Esophagus squamous epithelium (tissue), 4 donors: ENCODE measurements around the gene MCEE.
"Not testable (repeated sequence)": the region's sequence is repeated elsewhere in the genome, so short reads cannot be mapped to it uniquely, and the experiment has no call there.

Experiments
- POLR2A ChIP-seq, 4 donors: fragments of 450-650 bp; IDR thresholded peaks; one replicate each; pipeline ENCODE4 v1.6.1; 2017; ENCODE audit warnings: antibody characterized with exemption in 4 of 4, mild to moderate bottlenecking in 4 of 4, moderate library complexity in 3 of 4
- TF ChIP-seq, protein P1 (sequence below), 6 experiments: fragments of 450-650 bp in 4 of 6; fragments of 200-600 bp in 2 of 6; sonication (generic) in 2 of 6; IDR thresholded peaks; one replicate each; pipeline ENCODE4 v1.5.1; 2016 to 2019; ENCODE audit warnings: antibody characterized with exemption in 6 of 6, mild to moderate bottlenecking in 4 of 6, moderate library complexity in 4 of 6

DNA sequence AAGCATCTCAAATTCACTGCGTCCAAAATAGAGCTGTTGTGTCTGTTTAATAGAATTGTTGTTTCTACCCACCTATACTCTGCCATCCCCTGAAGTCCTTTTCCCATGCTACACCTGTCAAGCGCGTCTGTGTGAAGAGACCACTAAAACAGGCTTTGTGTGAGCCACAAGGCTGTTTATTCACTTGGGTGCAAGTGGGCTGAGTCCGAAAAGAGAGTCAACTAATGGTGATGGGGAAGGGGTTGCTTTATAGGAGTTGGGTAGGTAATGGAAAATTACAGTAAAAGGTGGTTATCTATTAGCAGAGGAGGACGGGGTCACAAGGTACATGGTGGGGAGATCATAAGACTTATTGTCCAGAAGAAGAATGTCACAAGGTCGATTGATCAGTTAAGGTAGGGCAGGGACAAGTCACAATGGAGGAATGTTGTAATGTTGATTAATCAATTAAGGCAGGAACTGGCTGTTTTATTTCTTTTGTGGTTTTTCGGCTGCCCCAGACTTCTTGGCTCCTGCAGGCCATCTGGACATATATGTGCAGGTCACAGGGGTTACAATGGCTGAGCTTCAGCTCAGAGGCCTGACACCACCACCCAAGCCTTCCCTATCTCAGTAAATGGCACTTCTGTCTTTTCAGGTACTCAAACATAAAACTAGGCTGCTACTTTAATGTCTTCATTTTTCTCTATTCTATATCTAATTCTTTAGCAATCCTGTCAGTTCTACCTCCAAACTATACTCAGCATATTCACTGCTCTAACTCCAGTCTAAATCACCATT, 1.5 kb upstream of the MCEE start:
- TF ChIP-seq, protein P1, sequence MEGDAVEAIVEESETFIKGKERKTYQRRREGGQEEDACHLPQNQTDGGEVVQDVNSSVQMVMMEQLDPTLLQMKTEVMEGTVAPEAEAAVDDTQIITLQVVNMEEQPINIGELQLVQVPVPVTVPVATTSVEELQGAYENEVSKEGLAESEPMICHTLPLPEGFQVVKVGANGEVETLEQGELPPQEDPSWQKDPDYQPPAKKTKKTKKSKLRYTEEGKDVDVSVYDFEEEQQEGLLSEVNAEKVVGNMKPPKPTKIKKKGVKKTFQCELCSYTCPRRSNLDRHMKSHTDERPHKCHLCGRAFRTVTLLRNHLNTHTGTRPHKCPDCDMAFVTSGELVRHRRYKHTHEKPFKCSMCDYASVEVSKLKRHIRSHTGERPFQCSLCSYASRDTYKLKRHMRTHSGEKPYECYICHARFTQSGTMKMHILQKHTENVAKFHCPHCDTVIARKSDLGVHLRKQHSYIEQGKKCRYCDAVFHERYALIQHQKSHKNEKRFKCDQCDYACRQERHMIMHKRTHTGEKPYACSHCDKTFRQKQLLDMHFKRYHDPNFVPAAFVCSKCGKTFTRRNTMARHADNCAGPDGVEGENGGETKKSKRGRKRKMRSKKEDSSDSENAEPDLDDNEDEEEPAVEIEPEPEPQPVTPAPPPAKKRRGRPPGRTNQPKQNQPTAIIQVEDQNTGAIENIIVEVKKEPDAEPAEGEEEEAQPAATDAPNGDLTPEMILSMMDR (IDR thresholded peaks at IDR 0.05): not testable (repeated sequence)
- not testable (repeated sequence) for TF ChIP-seq POLR2A (IDR thresholded peaks at IDR 0.05)
